NCI-H128 (cell line): ENCODE results near the gene RAB11FIP4.

Source experiments
- DNase-seq: peaks from one replicate; lab custom pipeline; 2025; ENCODE audit not compliant: unreplicated experiment; lab: John Stamatoyannopoulos, UW

Gene RAB11FIP4

GRCh38 chr17:31456814-31457213, 65.3 kb downstream of the RAB11FIP4 start:
- no peak for DNase-seq

- DNase-seq, result no peak
Measured at GRCh38 chr17:31457391-31458234, 66.1 kb downstream of the RAB11FIP4 start.

GRCh38 chr17:31458829-31459228, 67.4 kb downstream of the RAB11FIP4 start:
- no peak for DNase-seq

GRCh38 chr17:31459716-31460115, 68.2 kb downstream of the RAB11FIP4 start:
- no peak for DNase-seq

GRCh38 chr17:31460226-31460721, 68.8 kb downstream of the RAB11FIP4 start:
- no peak for DNase-seq

GRCh38 chr17:31461227-31461810, 69.8 kb downstream of the RAB11FIP4 start:
- no peak for DNase-seq

- no peak for DNase-seq
Measured at GRCh38 chr17:31462261-31462660, 70.8 kb downstream of the RAB11FIP4 start.

- no peak for DNase-seq
Measured at GRCh38 chr17:31466096-31466760, 74.8 kb downstream of the RAB11FIP4 start.

GRCh38 chr17:31467502-31468256, 76.2 kb downstream of the RAB11FIP4 start:
- DNase-seq, result no peak

- DNase-seq, result no peak
Measured at GRCh38 chr17:31469959-31470358, 78.5 kb downstream of the RAB11FIP4 start.

- no peak for DNase-seq
Measured at GRCh38 chr17:31470592-31470991, 79.1 kb downstream of the RAB11FIP4 start.

GRCh38 chr17:31472137-31472536, 80.7 kb downstream of the RAB11FIP4 start:
- no peak for DNase-seq

GRCh38 chr17:31475378-31476162, 84.1 kb downstream of the RAB11FIP4 start:
- no peak for DNase-seq

GRCh38 chr17:31476525-31477416, 85.3 kb downstream of the RAB11FIP4 start:
- no peak for DNase-seq

- no peak for DNase-seq
Measured at GRCh38 chr17:31477417-31478055, 86.1 kb downstream of the RAB11FIP4 start.

- DNase-seq, result no peak
Measured at GRCh38 chr17:31479062-31479408, 87.6 kb downstream of the RAB11FIP4 start.

- no peak for DNase-seq
Measured at GRCh38 chr17:31479524-31479923, 88.0 kb downstream of the RAB11FIP4 start.

GRCh38 chr17:31480067-31480466, 88.6 kb downstream of the RAB11FIP4 start:
- DNase-seq, result no peak
